GM23338 (cell line): ENCODE data around the gene FTO. TPM values are rescaled to one million over a fixed set of nuclear protein-coding genes. Genes with fewer than 3 reads are reported as not detected.

ENCODE experiments used
- ATAC-seq: fragments of 200-7000 bp; cut with Tn5 transposase; 3 replicates; pipeline ENCODE4 v1.9.1; 2020
- DNase-seq: peaks from one replicate; pipeline ENCODE4 v3.0.0-alpha.2; 2015; ENCODE audit warnings: low spot score
- H2AFZ ChIP-seq: fragments of 200-600 bp; sonication (generic); 2 replicates; pipeline ENCODE4 v1.8.0; 2016; ENCODE audit warnings: antibody characterized with exemption, mild to moderate bottlenecking, moderate library complexity
- H3F3A ChIP-seq: fragments of 200-600 bp; sonication (generic); replicated peaks from 2 replicates; pipeline ENCODE4 v1.8.0; 2017; ENCODE audit warnings: antibody characterized with exemption, mixed run types, low read depth
- H3K27ac ChIP-seq: fragments of 200-600 bp; sonication (generic); 2 replicates; pipeline ENCODE4 v1.6.1; 2016; ENCODE audit warnings: low read depth
- H3K27me3 ChIP-seq: fragments of 200-600 bp; sonication (generic); 2 replicates; pipeline ENCODE4 v1.8.0; 2016; ENCODE audit warnings: mild to moderate bottlenecking, mixed run types, moderate library complexity; ENCODE audit not compliant: insufficient read depth
- H3K36me3 ChIP-seq: fragments of 200-600 bp; sonication (generic); 2 replicates; pipeline ENCODE4 v1.8.0; 2016; ENCODE audit warnings: mild to moderate bottlenecking; ENCODE audit not compliant: insufficient read depth
- H3K4me1 ChIP-seq: fragments of 200-600 bp; sonication (generic); 2 replicates; pipeline ENCODE4 v1.8.0; 2016; ENCODE audit warnings: mild to moderate bottlenecking, moderate library complexity; ENCODE audit not compliant: insufficient read depth
- H3K4me2 ChIP-seq: fragments of 200-600 bp; sonication (generic); 2 replicates; pipeline ENCODE4 v1.7.1; 2017; ENCODE audit warnings: mixed run types
- H3K4me3 ChIP-seq: fragments of 200-600 bp; sonication (generic); 2 replicates; pipeline ENCODE4 v1.6.1; 2016; ENCODE audit warnings: mixed run types
- H3K79me2 ChIP-seq: fragments of 200-600 bp; sonication (generic); replicated peaks from 2 replicates; pipeline ENCODE4 v1.8.0; 2017; ENCODE audit warnings: mild to moderate bottlenecking; ENCODE audit not compliant: insufficient read depth
- H3K9me2 ChIP-seq: fragments of 200-600 bp; sonication (generic); 2 replicates; pipeline ENCODE4 v1.8.0; 2017; ENCODE audit not compliant: insufficient read depth
- H4K20me1 ChIP-seq: fragments of 200-600 bp; sonication (generic); replicated peaks from 2 replicates; pipeline ENCODE4 v1.8.0; 2017; ENCODE audit warnings: mild to moderate bottlenecking; ENCODE audit not compliant: insufficient read depth
- H3K27ac Mint-ChIP-seq: 2 replicates; pipeline ENCODE4 v1.8.0; 2020; ENCODE audit warnings: inconsistent platforms, mild to moderate bottlenecking, moderate library complexity, mixed read lengths
- H3K27me3 Mint-ChIP-seq: 3 replicates; pipeline ENCODE4 v1.8.0; 2022; ENCODE audit warnings: low read depth, mild to moderate bottlenecking, moderate library complexity, mixed read lengths, inconsistent platforms; ENCODE audit not compliant: insufficient read depth, poor library complexity
- H3K36me3 Mint-ChIP-seq: 3 replicates; pipeline ENCODE4 v1.8.0; 2021; ENCODE audit warnings: low read depth, mild to moderate bottlenecking, inconsistent platforms, moderate library complexity, mixed read lengths
- H3K4me1 Mint-ChIP-seq: 3 replicates; pipeline ENCODE4 v1.8.0; 2020; ENCODE audit warnings: mild to moderate bottlenecking, inconsistent platforms, mixed read lengths
- H3K4me3 Mint-ChIP-seq: 3 replicates; pipeline ENCODE4 v1.8.0; 2021; ENCODE audit warnings: moderate library complexity, mild to moderate bottlenecking, inconsistent platforms, mixed read lengths
- H3K9me3 Mint-ChIP-seq: 3 replicates; pipeline ENCODE4 v1.8.0; 2020; ENCODE audit warnings: moderate library complexity, mild to moderate bottlenecking, inconsistent platforms, mixed read lengths
- CREB1 ChIP-seq: fragments of 250-450 bp; sonication (Bioruptor Pico); IDR thresholded peaks from 2 replicates; pipeline ENCODE4 v1.5.0; 2020; ENCODE audit warnings: low read depth, mild to moderate bottlenecking, moderate library complexity
- ETS1 ChIP-seq: IDR thresholded peaks from 2 replicates; pipeline ENCODE4 v1.6.1; 2016; ENCODE audit warnings: antibody characterized with exemption
- EZH2 ChIP-seq: fragments of 200-600 bp; sonication (generic); IDR thresholded peaks from one replicate; pipeline ENCODE4 v1.8.0; 2017; ENCODE audit warnings: antibody characterized with exemption, mild to moderate bottlenecking, low read depth; ENCODE audit not compliant: unreplicated experiment
- NANOG ChIP-seq: IDR thresholded peaks from 2 replicates; pipeline ENCODE4 v1.6.1; 2016; ENCODE audit warnings: antibody characterized with exemption, borderline replicate concordance
- STAT1 ChIP-seq: IDR thresholded peaks from one replicate; pipeline ENCODE4 v1.6.1; 2016; ENCODE audit warnings: antibody characterized with exemption; ENCODE audit not compliant: unreplicated experiment
- ZNF114 ChIP-seq: fragments of 250-450 bp; sonication (Bioruptor Pico); IDR thresholded peaks from 2 replicates; pipeline ENCODE4 v1.5.0; 2020; ENCODE audit warnings: mild to moderate bottlenecking, moderate library complexity
- ZNF331 ChIP-seq: fragments of 250-450 bp; sonication (Bioruptor Pico); IDR thresholded peaks from 2 replicates; pipeline ENCODE4 v1.5.0; 2020; ENCODE audit warnings: low read depth, mild to moderate bottlenecking, moderate library complexity
- polyA plus RNA-seq: library from polyadenylated mRNA; unstranded; fragments of >200 nt; fragmentation: Nextera tagmentation; extraction: Ambion mirVana; gene quantifications from 2 replicates; pipeline ENCODE4 v1.2.1, GENCODE V29; 2016
- total RNA-seq: library from RNA; depleted of rRNA; stranded (reverse); fragments of >200 nt; shearing (Covaris generic); gene quantifications from 2 replicates; pipeline ENCODE4 v1.2.3, GENCODE V29; 2014
- TF ChIP-seq, protein P1 (sequence below), 2 experiments: fragments of 200-600 bp in 1 of 2; sonication (generic) in 1 of 2; conservative IDR thresholded peaks; 2 replicates each; pipeline versions ENCODE4 v1.5.1 to v1.6.1; 2016 to 2017; ENCODE audit warnings: antibody characterized with exemption in 2 of 2, low read depth in 2 of 2, mild to moderate bottlenecking in 2 of 2, moderate library complexity in 1 of 2
- TF ChIP-seq, protein P2 (sequence below): IDR thresholded peaks from one replicate; pipeline ENCODE4 v1.6.1; 2018; ENCODE audit warnings: antibody characterized with exemption; ENCODE audit not compliant: unreplicated experiment

FTO gene
- total and polyA plus RNA-seq, 2 experiments from 2014 or later, result 17.7 to 69.6 TPM

DNA sequence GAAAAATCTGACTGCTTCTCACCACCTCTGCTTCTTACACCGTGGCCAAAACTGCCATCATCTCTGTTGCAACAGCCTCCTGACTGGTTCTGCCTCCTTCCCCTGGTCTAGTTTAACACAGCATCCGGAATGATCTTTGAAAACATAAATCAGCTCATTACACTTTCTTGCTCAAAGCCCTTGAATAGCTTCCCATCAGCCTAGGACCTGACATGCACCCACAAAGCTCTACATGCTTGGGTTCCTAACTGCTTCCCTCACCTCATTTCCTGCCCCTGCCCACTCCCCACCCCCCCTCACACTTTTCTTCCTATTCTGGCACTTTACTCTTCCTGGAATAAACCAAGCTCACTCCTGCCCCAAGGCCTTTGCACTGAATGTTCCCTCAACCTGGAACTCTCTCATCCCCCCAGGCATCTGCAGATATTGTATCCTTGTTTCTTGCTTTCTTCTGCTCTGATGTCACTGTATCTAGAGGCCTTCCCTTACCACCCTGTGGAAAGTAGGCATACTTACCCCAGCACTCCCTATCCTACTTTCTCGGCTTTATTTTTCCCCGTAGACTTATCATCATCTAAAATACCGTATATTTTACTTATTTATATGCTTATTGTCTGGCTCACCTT is 112.4 kb downstream of the FTO start (continued):
- TF ChIP-seq, protein P1, sequence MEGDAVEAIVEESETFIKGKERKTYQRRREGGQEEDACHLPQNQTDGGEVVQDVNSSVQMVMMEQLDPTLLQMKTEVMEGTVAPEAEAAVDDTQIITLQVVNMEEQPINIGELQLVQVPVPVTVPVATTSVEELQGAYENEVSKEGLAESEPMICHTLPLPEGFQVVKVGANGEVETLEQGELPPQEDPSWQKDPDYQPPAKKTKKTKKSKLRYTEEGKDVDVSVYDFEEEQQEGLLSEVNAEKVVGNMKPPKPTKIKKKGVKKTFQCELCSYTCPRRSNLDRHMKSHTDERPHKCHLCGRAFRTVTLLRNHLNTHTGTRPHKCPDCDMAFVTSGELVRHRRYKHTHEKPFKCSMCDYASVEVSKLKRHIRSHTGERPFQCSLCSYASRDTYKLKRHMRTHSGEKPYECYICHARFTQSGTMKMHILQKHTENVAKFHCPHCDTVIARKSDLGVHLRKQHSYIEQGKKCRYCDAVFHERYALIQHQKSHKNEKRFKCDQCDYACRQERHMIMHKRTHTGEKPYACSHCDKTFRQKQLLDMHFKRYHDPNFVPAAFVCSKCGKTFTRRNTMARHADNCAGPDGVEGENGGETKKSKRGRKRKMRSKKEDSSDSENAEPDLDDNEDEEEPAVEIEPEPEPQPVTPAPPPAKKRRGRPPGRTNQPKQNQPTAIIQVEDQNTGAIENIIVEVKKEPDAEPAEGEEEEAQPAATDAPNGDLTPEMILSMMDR (conservative IDR thresholded peaks at IDR 0.05; ENCODE audit: low read depth in 2 of 2), result no peak
- TF ChIP-seq ZNF114 (CRISPR knock-in tag) (no peak), EZH2 (no peak)

GRCh38 chr16:53817117-53817755 is 113.3 kb downstream of the FTO start:
- Histone ChIP-seq H3K4me2 (no peak overlapping the region), H3K4me3 (no peak overlapping the region), H3K27me3 (no peaks in the 10 kb centered on the region), H3F3A (no peaks in the 10 kb centered on the region), H3K9me2 (no peaks in the 10 kb centered on the region), H3K79me2 (no peaks in the 10 kb centered on the region), H3K4me1 (no peaks in the 10 kb centered on the region), H4K20me1 (no peaks in the 10 kb centered on the region), H2AFZ (no peak overlapping the region), H3K36me3 (no peaks in the 10 kb centered on the region), H3K27ac (no peak overlapping the region)
- Mint-ChIP-seq H3K27me3 (peaks cover 1% of the 10 kb centered on the region), H3K4me3 (no peak overlapping the region), H3K9me3 (no peaks in the 10 kb centered on the region), H3K27ac (no peak overlapping the region), H3K36me3 (peaks cover 4% of the 10 kb centered on the region; the same call in 1 of the 3 replicates), H3K4me1 (no peaks in the 10 kb centered on the region; the same call in 2 of the 3 replicates)
- no peak for DNase-seq
- no peak for ATAC-seq
- TF ChIP-seq STAT1, result no peak
- TF ChIP-seq ETS1, result no peak
- no peak for TF ChIP-seq ZNF331 (CRISPR knock-in tag)
- TF ChIP-seq NANOG, result no peak
- TF ChIP-seq, protein P1 (conservative IDR thresholded peaks at IDR 0.05; ENCODE audit: low read depth in 2 of 2), result no peak
- TF ChIP-seq EZH2, result no peak
- TF ChIP-seq ZNF114 (CRISPR knock-in tag), result no peak
- TF ChIP-seq, protein P2, sequence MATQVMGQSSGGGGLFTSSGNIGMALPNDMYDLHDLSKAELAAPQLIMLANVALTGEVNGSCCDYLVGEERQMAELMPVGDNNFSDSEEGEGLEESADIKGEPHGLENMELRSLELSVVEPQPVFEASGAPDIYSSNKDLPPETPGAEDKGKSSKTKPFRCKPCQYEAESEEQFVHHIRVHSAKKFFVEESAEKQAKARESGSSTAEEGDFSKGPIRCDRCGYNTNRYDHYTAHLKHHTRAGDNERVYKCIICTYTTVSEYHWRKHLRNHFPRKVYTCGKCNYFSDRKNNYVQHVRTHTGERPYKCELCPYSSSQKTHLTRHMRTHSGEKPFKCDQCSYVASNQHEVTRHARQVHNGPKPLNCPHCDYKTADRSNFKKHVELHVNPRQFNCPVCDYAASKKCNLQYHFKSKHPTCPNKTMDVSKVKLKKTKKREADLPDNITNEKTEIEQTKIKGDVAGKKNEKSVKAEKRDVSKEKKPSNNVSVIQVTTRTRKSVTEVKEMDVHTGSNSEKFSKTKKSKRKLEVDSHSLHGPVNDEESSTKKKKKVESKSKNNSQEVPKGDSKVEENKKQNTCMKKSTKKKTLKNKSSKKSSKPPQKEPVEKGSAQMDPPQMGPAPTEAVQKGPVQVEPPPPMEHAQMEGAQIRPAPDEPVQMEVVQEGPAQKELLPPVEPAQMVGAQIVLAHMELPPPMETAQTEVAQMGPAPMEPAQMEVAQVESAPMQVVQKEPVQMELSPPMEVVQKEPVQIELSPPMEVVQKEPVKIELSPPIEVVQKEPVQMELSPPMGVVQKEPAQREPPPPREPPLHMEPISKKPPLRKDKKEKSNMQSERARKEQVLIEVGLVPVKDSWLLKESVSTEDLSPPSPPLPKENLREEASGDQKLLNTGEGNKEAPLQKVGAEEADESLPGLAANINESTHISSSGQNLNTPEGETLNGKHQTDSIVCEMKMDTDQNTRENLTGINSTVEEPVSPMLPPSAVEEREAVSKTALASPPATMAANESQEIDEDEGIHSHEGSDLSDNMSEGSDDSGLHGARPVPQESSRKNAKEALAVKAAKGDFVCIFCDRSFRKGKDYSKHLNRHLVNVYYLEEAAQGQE, result no peak
- TF ChIP-seq CREB1 (CRISPR knock-in tag), result no peak
